Activated gamma-delta T cell treated with anti-CD3 and anti-CD28 coated beads, Interleukin-2, amount 50 U/mL, for 16 hours (primary cell): ENCODE results near the gene VAMP1.
"Not testable (repeated sequence)": the region's sequence is repeated elsewhere in the genome, so short reads cannot be mapped to it uniquely, and the experiment has no call there.

Source experiments
- DNase-seq: peaks from one replicate; pipeline ENCODE4 v3.0.0-alpha.2; 2020; ENCODE audit warnings: low read depth

The VAMP1 gene

DNA sequence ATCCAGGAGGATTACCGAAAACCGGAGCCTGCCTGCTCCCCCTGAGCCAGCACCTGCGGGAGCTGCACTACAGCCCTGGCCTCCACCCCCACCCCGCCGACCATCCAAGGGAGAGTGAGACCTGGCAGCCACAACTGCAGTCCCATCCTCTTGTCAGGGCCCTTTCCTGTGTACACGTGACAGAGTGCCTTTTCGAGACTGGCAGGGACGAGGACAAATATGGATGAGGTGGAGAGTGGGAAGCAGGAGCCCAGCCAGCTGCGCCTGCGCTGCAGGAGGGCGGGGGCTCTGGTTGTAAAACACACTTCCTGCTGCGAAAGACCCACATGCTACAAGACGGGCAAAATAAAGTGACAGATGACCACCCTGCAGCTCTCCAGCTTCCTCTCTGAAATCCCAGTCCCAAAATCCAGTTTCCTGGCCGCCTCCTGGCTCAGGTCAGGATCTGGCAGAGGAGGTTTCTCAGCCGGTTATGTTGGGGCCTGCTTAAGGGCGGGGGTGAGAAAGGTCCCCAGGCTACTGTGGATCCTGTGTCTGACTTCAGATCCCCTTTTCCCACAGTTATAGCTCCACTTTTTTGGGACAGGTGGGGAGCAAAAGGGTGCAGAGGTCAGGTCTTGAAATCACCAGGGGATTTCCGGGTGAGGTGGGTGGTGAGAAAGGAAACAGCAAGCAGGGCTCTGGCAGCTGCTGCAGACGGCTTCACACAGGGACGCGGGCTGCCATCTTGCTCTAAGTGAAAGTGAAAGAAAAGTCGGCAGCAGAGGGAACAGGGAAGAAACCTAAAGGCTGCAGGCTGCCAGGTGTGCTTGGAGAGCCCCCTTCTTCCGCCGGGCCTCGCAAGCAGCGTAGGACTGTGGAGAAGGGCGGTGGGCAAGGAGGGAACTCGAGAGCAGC, 18.9 kb downstream of the VAMP1 start, which contains the start of gene TAPBPL:
Gene TAPBPL, plus strand, starts transcription at position 695 of the 897 bp plus-strand sequence. CDS start 207 bp downstream, outside the sequence.
- peak; percentile 70 for DNase-seq

DNA sequence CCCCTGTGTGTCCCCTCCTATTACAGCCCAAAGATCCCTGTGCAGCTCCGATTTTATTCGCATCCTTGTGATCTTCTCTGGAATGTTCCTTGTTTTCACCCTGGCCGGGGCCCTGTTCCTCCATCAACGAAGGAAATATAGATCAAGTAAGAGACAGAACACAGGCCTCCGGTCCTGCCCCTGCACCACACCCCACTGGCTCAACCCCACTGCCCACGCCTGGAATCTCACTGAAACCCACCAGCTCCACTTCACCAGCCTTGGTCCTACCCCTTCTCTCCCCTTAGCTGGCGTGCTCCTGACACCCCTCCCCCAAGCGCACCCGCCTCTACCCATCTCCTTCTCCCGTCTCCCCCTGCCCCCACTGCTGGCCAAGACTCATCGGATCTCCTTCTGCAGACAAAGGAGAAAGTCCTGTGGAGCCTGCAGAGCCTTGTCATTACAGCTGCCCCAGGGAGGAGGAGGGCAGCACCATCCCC, 19.6 kb downstream of the VAMP1 start:
- no peak for DNase-seq

DNA sequence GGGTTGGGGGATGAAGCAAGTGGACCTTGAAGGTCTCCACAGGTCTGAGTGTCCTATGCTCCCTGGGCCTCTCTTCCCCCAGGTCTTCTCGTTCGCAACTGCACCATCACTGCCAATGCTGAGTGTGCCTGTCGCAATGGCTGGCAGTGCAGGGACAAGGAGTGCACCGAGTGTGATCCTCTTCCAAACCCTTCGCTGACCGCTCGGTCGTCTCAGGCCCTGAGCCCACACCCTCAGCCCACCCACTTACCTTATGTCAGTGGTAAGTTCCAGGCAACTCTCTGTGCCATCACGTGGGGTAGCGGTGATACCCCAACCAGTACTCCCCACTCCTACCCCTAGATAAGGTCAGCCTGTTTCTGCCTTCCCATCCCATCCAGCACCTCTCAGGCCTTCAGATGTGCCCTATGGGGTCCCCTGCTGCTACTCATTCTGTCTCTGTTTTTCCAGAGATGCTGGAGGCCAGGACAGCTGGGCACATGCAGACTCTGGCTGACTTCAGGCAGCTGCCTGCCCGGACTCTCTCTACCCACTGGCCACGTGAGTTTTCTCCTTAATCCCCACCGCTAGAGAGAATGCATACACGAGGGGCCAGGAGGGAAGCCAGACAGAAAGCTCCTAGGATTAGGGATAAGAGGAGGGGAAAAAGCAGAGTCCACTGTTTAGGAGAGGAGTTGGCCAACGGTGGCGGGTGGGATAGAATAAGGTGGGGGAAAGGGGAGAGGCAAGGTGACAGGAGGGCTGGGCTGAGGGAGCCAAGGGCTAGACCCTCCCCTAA, 20.2 kb downstream of the VAMP1 start:
- no peak for DNase-seq

DNA sequence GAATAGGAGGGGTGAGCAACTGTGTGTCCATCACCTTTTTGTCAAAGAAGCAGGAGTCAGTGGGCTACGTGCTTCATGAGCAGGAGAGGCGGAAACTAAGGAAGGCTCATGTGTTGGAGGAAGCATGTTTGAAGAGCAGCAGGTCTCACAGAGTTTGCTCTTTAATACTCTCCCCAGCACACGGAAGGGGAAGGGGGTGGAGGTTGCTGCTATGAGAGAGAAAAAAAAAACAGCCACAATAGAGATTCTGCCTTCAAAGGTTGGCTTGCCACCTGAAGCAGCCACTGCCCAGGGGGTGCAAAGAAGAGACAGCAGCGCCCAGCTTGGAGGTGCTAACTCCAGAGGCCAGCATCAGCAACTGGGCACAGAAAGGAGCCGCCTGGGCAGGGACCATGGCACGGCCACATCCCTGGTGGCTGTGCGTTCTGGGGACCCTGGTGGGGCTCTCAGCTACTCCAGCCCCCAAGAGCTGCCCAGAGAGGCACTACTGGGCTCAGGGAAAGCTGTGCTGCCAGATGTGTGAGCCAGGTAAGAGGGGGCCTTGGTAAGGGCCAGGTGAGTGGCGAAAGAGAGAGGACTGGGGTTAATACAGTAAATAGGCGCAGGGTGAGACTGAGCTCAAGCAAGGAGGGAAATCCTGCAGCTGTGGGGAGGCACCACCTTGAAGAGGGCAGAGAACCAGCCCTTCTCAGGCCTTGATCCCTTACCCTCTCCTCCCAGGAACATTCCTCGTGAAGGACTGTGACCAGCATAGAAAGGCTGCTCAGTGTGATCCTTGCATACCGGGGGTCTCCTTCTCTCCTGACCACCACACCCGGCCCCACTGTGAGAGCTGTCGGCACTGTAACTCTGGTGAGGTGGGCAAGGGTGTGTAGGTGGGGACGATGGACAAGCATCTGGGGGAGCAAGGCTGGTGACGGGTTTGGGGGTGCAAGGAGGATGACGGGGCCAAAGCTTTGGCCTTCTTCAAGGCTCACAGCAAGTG, 25.5 kb downstream of the VAMP1 start, which contains the start of gene CD27:
Gene CD27, plus strand, starts transcription at position 252 of the 985 bp plus-strand sequence. Its CDS starts 141 bp downstream, at position 393.
- no peak for DNase-seq

DNA sequence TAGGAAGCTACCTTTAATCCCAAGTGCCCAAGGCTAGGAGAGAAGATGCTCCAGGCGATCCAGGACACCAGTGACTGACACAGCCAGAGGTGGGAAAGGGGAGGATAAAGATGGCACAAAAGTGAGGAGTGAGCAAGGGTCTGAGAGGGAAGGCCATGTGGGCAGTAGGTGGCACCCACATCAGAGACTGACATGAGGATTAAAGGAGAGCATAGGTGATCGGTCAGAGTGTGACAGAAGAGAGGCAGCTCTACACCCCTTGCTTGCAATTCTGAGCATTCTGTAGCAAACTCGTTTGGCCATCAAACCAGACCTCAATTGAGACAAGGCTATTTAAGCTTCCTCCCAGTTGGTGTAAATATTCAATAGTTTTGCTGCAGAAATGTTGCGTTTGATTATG, 26.4 kb downstream of the VAMP1 start:
- DNase-seq = no peak

DNA sequence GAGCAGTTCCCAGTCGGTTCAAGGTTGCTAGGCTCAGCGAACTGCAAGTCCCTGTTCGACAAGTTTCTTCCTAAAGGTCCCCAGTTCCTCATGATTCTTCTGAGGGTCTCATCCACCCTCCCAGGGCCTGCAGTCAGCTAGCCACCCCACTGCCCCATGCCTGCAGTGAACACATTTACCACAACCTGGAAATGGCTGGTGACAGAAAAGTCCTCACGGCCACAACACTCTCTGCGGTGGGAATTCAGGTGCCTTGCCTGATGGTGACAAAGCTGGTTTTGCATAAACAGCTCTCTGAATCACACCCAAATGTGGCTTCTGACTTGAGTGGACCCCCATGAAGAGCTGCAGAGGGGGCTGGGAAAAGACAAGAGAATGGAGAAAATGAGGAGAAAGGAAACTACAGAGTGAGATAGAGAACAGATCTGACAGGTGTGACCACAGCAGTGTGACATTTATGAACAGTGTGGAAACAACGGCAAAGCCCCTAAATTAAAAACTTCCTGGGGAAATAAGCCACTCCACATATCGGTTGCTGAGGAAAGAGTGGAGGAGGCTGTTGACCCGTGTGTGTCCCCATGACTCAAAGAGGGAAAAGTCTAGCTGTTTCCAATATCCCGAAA, 27.0 kb downstream of the VAMP1 start:
- no peak for DNase-seq

DNA sequence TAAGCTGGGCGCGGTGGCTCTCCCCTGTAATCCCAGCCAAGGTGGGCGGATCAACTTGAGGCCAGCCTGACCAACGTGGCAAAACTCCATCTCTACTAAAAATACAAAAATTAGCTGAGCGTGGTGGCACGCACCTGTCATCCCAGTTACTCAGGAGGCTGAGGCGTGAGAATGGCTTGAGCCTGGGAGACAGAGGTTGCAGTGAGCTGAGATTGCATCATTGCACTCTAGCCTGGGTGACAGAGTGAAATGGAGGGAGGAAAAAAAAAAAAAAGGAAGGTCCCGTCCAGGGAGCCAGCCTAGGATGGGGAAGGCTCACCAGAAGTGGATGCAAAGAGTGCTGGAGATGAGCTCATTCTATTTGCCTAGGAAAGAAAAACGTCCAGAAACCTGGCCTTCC, 27.6 kb downstream of the VAMP1 start:
- DNase-seq = no peak

DNA sequence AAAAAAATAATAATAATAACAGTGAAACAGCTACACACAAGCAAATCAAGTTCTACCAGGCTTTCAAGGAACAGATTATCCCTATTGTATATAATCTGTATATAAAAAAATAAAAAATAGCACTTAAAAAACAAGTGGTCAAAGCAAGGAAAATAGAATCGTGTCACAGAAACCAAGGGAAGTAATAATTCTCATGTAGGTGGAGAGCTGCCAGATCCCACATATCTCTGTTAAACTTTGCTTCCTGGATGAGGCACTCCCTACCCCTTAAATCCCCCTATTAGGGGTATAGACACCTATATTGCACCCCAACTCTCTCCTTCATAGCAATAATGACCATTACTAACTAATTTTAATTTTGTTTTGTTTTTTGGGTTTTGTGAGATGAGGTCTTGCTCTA, 30.1 kb downstream of the VAMP1 start:
- no peak for DNase-seq

DNA sequence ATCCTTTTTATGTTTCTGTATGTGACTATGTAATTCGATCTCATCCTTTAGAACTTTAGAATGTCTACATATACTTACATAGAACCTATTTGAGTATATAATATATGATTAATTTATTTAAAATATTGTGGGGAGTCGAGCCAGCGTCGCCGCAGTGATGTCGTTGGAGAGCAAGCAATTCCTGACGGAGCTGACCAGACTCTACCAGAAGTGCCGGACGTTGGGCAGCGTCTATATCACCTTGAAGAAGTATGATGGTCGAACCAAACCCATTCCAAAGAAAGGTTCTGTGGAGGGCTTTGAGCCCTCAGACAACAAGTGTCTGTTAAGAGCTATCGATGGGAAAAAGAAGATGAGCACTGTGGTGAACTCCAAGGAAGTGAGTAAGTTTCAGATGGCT, 32.1 kb downstream of the VAMP1 start:
- DNase-seq = no peak

DNA sequence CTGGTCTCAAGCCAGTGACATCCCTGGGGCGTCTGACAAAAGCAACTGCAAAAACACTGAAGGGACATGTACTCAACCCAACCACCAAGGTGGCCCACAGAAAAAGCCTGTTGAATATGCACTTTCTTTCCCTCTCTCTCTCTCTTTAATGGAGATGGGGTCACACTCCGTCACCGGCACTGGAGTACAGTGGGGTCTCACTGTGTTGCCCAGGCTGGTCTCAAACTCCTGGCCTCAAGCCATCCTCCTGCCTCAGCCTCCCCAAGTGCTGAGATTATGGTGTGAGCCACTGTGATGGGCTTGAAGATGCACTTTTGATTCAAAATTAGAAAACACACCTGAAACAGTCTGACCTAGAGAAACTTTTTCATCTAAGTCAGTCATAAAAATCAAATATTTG, 32.9 kb downstream of the VAMP1 start:
- DNase-seq = no peak

DNA sequence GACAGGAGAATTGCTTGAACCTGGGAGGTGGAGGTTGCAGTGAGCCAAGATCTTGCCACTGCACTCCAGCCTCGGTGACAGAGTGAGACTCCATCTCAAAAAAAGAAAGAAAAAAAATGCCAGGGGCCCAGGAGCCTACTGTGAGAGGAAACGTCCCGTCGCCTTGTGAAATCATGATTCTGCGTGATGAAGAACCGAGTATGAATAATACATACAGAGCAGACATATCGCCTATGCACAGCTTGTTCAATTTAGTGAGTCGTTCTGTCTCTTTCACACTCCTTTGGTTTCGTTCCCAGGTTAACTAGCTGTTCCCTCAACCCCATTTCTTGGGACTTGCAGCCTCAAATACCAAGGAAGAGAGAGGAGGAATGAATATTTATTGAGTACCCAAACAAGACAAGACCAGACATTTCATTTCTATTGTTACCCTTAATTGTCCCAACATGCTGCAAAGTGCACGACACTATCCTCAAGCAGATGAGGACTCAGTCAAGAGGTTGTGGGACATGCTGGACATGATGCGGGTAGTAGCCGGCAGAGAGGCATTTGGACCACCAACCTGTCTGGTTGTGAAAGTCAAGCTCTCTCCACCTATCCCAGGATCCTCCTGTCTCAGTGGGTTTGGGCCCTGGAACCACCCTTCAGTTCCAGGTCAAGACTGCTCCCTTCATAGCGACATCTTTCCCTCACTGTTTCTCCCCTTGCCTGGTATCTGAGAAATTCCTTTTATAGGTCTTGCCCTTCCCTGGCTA, 34.3 kb downstream of the VAMP1 start:
- no peak for DNase-seq

DNA sequence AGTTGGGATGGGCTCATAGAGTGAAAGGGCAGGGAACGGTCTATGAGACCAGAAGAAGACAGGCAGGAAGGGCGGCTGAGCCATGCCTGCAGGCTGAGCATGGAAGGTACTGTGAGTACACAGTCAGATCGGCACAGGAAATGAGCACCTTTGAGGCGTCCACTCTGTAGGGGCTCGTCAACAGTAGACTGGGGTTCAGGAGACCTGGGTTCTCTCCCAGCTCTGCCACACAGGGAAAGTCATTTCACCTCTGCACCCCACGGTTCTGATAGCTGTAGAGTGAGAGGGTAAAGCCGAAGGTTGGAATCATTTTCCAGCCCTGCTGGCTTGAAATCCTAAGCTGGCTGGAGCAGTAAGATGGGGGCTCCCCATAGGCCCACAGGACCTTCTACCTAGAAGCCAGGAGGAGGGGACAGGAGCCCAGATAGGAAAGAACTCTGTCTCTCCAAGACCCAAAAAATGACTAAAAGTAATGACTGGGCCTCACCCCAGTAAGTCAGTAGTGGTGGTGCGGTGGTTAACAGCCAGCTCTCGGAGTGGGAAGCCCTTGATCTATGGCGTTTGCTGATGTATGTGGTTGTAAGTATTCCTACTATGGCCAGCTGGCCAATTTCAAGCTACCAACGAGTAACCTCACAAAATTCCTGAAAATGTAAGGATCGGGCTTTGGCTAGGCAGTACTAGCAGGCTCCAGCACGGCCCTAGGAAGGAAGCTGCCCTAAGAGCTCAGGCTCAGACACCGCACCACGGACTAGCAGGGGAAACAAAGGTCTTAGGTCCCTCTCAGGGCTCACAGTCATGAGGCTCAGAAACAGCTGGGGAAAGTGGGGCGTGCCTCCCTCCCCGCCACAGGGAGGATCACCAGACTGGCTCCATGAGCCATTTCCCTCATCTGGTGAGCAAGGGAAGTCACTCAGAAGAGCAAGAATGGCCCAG, 36.0 kb downstream of the VAMP1 start:
- no peak for DNase-seq

DNA sequence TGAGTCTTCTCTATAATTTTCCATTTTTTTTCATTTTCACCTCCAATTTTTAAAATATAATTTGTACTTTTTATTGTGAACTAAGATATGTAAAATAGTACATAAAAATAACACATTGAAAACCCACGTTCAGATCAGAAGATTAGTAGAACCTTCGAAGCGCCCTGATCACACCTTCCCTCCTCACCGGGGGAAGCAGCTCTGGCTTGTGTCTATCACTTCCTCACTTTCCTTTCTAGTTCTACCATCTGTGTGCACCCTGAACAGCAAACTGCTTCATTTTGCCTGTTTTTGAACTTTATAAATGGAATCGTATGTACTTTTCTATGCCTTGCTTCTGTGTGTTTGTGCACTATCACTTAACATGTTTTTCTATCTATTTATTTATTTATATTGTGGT, 37.5 kb downstream of the VAMP1 start:
- DNase-seq = no peak

DNA sequence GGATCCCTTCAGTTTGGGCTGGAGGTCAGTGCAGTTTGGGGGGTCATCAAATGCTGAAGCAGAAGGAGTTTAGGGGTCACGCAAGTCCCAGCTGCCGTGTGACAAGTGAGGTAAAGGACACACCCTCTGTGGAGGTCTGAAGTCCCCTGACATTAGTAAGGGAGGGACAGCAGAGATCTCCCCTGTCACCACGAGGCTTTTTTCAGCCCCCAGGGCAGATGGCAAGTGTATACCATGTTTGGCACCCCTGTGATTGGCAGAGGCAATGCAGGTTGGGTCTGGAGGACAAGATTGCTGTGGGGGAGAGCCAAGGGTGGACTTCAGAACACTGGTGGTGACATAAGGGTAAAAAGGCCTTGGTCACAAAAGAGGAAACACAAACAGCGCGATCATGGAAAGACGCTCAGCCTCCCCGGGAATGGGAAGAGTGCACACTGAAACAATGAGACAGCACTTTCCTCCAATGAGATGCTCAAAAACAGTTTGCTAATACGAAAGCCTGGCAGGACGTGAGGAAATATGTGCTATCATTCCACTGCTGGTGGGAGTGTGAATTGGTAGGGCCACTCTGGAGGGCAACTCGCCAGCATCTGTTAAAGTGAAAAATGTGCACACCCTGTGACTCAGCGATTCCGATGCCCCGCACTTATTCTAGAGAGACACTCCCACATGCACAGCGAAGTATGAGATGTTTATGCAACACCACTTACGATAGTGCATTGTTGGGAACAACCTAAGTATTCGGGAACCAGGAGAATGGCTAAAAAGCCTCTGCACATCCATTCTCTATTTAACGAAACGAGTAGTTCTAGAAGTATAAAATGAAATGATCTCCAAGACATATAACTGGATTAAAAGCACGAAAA, 40.1 kb downstream of the VAMP1 start:
- DNase-seq = no peak

DNA sequence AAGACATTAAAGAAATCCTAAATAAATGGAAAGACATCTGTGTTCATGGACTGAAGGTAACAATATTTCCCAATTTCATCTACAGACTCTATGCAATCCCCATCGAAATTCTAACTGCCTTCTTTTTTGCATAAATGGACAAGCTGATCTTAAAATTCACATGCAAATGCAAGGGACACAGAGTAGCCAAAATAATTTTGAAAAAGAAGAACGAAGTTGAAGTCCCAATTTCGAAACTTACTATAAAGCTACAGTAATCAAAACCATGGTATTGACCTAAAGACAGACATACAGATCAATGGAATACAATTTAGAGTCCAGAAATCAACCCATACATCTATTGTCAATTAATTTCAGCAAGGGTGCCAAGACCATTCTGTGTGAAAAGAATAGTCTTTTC, 42.2 kb downstream of the VAMP1 start:
- DNase-seq = no peak

DNA sequence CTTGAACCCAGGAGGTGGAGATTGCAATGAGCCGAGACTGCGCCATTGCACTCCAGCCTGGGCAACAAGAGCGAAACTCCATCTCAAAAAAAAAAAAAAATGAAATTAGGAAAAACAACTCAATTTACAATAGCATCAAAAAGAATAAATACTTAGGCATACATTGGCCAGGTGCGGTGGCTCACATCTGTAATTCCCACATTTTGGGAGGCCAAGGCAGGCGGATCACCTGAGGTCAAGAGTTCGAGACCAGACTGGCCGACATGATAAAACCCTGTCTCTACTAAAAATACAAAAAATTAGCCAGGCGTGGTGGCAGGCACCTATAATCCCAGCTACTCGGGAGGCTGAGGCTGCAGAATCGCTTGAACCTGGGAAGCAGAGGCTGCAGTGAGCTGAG, 42.7 kb downstream of the VAMP1 start:
- not testable (repeated sequence) for DNase-seq

DNA sequence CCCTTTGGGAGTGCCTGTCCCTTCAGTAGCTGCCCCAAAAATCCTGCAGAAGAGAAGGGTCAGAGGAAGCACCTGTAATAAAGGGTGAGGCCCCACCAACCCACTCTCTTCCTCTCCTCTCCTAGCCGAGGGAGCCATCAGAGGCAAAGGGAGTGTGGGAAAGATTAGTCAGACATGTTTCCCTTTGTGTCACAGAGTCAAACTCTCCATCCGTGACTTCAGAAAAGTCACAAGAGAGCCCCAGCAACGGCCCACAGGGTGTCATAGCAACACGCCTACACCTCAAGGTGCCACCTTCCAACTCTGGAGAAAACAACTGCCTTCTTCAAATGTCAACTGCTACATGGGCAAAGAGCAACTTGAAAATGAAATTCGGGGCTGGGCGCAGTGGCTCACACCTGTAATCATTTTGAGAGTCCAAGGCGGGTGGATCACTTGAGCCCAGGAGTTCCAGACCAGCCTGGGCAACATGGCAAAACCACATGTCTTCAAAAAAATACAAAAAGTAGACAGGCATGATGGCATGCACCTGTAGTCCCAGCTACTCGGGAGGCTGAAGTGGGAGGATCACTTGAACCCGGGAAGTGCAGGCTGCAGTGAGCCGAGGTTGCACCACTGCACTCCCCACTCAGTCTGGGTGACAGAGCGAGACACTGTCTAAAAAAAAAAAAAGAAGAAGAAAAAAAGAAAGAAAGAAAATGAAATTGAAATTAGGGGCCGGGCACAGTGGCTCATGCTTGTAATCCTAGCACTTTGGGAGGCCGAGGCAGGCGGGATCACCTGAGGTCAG, 43.4 kb downstream of the VAMP1 start:
- peak; percentile 88 for DNase-seq
